ENCODE results near the gene AMPD2. TPM values are rescaled to one million over a fixed set of nuclear protein-coding genes. Genes with fewer than 3 reads are reported as not detected.

AMPD2 gene
- total RNA-seq, 1 donor from 2014 or later = 49.3 TPM

- Mint-ChIP-seq H3K27me3 (ENCODE audit: unreplicated experiment) (no peaks in the 10 kb centered on the region), H3K4me3 (ENCODE audit: unreplicated experiment) (no peak overlapping the region), H3K9me3 (ENCODE audit: unreplicated experiment) (no peaks in the 10 kb centered on the region), H3K36me3 (ENCODE audit: unreplicated experiment) (no peaks in the 10 kb centered on the region), H3K4me1 (ENCODE audit: low read depth, unreplicated experiment) (no peaks in the 10 kb centered on the region), H3K27ac (ENCODE audit: unreplicated experiment) (no peak overlapping the region)
- DNase-seq = no peak
- TF ChIP-seq CTCF (IDR thresholded peaks at IDR 0.05; ENCODE audit: partially characterized antibody, unreplicated experiment) = no peak
Measured at GRCh38 chr1:109605381-109605780, 14.3 kb upstream of the AMPD2 start.

DNA sequence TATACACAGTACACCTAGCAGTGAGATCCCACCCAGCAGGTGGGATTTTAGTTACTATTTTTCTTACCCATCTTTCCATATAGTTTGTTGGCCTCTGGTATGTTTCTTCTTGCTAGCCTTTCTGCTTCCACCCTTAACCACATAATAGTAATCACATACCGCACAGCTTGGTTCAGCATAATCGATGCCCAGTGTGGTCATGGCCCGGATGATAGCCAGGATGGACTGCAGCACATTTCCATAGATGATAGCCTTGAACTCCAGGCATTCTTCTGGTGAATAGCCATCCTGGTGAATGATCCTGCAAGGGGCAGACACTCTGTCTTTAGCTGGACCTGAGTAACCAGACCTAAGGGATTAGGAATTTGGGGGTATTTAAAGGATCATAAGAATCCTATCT is 9.8 kb upstream of the AMPD2 start:
- no peak overlapping the region for H3K27ac Mint-ChIP-seq (ENCODE audit: unreplicated experiment)
- no peaks in the 10 kb centered on the region for H3K27me3 Mint-ChIP-seq (ENCODE audit: unreplicated experiment)
- H3K9me3 Mint-ChIP-seq (ENCODE audit: unreplicated experiment) = no peaks in the 10 kb centered on the region
- no peak for DNase-seq
- H3K36me3 Mint-ChIP-seq (ENCODE audit: unreplicated experiment) = no peaks in the 10 kb centered on the region
- no peak for TF ChIP-seq CTCF (IDR thresholded peaks at IDR 0.05; ENCODE audit: partially characterized antibody, unreplicated experiment)
- no peak overlapping the region for H3K4me3 Mint-ChIP-seq (ENCODE audit: unreplicated experiment)
- no peaks in the 10 kb centered on the region for H3K4me1 Mint-ChIP-seq (ENCODE audit: low read depth, unreplicated experiment)

GRCh38 chr1:109610609-109611307 is 8.9 kb upstream of the AMPD2 start:
- Mint-ChIP-seq H3K36me3 (ENCODE audit: unreplicated experiment) (no peaks in the 10 kb centered on the region), H3K27ac (ENCODE audit: unreplicated experiment) (no peak overlapping the region), H3K4me3 (ENCODE audit: unreplicated experiment) (no peak overlapping the region), H3K27me3 (ENCODE audit: unreplicated experiment) (no peaks in the 10 kb centered on the region), H3K4me1 (ENCODE audit: low read depth, unreplicated experiment) (no peaks in the 10 kb centered on the region), H3K9me3 (ENCODE audit: unreplicated experiment) (no peaks in the 10 kb centered on the region)
- TF ChIP-seq CTCF (IDR thresholded peaks at IDR 0.05; ENCODE audit: partially characterized antibody, unreplicated experiment) = no peak
- no peak for DNase-seq

GRCh38 chr1:109611308-109611990 is 8.2 kb upstream of the AMPD2 start:
- no peak for DNase-seq
- H3K36me3 Mint-ChIP-seq (ENCODE audit: unreplicated experiment) = no peaks in the 10 kb centered on the region
- H3K4me3 Mint-ChIP-seq (ENCODE audit: unreplicated experiment) = no peak overlapping the region
- TF ChIP-seq CTCF (IDR thresholded peaks at IDR 0.05; ENCODE audit: partially characterized antibody, unreplicated experiment) = no peak
- no peak overlapping the region for H3K27ac Mint-ChIP-seq (ENCODE audit: unreplicated experiment)
- no peaks in the 10 kb centered on the region for H3K27me3 Mint-ChIP-seq (ENCODE audit: unreplicated experiment)
- H3K4me1 Mint-ChIP-seq (ENCODE audit: low read depth, unreplicated experiment) = no peaks in the 10 kb centered on the region
- H3K9me3 Mint-ChIP-seq (ENCODE audit: unreplicated experiment) = no peaks in the 10 kb centered on the region

Measured in glutamatergic neuron (in vitro differentiated cells).